Activated T-helper 9 cell treated with anti-CD3 and anti-CD28 coated beads, Interleukin-2, amount 50 U/mL, for 16 hours (primary cell): Measurements from ENCODE around the gene ZKSCAN2.

Experiments
- DNase-seq: peaks from one replicate; pipeline ENCODE4 v3.0.0-alpha.2; 2020; ENCODE audit warnings: low read depth

Gene ZKSCAN2

DNA sequence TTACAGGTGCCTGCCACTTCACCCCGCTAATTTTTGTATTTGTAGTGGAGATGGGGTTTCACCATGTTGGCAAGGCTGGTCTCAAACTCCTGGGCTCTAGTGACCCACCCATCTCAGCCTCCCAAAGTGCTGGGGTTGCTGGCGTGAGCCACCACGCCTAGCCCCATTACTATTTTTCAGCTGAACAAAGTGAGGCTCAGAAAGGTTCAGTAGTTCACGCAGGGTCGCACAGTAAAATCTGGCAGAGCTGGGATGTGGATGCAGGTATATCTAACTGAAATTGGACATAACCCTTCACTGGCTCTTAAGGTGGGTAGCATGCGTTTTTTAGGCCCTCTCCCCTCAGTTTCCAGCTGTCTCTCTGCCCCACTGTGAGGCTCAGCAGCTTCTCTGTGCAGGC is 33.7 kb downstream of the ZKSCAN2 start:
- no peak for DNase-seq

DNA sequence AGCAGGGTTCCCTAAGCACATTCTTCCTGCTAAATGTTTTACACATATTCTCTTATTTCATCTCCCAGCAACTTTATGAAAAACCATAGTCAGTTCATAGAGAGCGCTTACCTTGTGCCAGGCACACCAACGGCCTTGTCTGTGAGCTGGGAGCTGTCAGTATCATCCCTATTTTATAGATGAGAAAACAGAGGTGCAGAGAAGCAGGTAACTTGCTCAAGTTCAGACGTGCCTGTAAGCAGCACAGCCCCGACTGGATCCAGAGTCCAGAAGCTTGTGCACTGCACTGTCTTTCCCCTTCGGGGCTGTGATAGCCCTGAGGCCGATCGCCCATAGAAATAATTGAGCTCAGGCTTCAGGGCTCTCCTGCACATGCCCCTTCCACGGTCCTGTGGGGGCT is 34.7 kb downstream of the ZKSCAN2 start:
- DNase-seq, result no peak

DNA sequence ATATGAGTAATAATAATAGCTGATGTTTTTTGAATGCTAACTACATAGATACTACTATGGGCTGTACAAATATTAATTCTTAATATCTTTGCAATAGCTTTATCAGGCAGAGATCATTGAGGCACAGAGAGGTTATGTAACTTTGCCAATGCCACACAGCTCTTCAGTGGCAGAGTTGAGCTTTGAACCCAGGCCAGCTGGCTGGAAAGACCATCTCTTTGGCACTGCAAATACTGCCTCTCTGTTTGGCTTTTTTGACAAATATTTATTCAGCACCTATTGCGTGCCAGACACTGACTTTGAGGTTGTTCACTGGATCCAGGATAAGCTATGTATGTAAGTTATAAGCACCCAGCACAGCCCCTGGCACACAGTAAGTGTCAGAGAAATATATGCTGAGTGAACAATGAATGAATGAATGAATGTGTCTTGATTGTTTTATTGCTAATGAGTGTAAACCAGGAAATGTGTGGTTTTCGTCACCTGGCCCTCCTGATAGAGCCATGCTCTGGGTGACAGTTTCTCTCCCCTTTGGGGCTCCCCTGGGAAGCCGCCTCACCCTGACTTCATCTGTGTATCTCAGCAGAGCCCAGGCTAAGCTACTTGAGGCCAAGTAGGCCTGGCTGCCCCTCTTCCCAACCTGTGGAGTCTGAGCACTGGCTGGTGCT is 38.4 kb downstream of the ZKSCAN2 start:
- no peak for DNase-seq

DNA sequence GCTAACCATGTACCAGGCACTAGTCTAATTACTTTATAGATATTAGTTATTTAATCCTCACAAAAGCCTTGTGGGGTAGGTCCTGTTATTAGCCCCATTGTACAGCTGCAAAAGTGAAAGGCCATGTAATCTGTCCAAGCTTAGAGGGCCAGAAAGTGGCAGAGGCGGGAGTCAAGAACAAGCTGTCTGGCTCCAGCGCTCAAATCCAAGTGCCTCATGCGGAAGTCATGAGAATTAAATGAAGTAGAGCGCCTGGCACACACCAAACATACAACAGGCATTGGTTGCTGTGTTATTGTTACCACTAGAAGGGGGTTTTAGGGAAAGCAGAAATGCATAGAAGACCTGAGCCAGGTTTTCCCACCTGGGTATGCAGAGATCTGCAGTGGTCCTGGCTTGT is 39.7 kb downstream of the ZKSCAN2 start:
- no peak for DNase-seq

DNA sequence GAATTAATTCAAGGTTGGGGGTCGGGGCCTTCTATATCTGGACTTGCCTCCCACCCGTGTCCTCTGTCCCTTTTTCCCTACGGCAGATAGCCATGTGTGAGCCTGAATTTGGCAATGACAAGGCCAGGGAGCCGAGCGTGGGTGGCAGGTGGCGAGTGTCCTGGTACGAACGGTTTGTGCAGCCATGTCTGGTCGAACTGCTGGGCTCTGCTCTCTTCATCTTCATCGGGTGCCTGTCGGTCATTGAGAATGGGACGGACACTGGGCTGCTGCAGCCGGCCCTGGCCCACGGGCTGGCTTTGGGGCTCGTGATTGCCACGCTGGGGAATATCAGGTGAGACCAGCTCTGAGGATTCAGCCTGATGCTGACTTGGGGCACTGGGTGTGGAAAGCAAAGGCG is 40.5 kb downstream of the ZKSCAN2 start:
- DNase-seq, result no peak

DNA sequence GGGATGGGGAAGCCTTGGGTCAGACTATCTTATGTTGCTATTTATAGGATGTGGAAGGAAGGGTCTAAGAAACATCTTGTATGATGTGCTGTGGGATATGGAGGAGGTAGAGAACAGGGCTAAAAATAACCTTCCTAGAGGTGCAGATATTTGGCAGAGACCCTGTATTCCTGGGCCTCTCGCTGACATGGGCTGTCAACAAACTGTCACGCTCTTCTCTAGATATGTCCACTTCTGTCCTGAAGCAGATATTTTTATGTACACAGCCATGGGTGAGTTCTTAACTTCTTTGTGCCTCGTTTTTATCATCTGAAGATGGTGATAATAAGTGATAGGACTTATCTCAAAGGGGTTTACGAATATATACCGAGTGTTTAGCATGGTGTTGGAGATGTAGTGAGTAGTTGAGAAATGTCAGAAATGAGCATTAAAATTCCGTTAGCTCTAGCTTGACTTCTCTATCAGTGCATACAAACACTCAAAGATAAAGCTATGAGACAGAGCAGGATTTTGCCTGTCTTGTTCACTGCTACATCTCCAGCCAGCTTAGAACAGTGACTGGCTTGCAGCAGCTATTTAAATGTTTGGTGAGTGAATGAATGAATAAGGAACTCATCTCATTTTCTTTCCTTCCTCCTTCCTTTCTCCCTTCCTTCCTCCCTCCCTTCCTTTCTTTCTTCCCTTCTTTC is 43.8 kb downstream of the ZKSCAN2 start:
- no peak for DNase-seq

DNA sequence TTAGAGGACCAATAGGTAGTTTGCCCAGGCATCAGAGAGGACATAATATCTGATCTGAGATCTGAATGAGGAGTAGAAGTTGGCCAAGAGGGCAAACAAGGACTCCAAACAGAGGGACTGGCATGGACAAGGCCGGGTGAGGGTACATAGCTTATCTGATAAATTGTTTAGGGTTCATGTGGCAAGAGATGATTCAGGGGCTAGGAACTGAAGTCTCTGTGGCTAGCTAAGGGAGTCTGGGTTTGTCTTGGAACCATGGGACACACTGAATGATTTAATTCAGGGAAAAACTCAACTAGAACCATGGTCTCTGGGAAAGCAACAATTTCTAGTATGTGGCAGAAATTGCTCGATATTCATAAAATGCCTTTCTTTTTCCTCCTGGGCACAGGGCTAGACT is 45.0 kb downstream of the ZKSCAN2 start:
- DNase-seq, result no peak

DNA sequence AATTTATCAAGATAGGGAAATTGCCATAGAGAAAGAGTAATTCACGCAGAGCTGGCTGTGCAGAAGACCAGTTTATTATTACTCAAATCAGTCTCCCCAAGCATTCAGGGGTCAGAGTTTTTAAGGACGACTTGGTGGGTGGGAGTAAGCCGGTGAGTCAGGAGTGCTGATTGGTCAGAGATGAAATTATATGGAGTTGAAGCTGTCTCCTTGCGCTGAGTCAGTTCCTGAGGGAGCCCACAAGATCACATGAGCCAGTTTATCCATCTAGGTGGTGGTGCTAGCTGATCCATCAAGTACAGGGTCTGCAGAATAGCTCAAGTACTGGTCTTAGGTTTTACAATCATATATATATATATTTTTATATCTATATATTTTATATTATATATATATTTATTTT is 46.9 kb downstream of the ZKSCAN2 start:
- DNase-seq, result no peak

DNA sequence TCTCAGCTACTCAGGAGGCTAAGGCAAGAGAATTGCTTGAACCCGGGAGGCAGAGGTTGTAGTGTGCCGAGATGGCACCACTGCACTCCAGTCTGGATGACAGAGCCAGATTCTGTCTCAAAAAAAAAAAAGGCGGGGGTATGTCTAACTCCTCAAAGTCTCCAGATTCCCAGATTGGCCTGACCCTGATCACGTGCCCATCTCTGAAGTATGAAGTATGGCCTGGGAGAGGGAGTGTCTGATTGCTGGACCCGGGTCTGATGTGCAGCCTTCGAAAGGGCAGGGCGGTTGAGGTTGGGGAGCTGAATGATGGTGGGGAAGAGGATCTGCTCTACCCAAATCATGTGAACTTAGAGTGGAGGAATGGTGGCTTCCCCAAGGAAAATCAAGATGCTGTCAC is 58.2 kb downstream of the ZKSCAN2 start:
- no peak for DNase-seq

DNA sequence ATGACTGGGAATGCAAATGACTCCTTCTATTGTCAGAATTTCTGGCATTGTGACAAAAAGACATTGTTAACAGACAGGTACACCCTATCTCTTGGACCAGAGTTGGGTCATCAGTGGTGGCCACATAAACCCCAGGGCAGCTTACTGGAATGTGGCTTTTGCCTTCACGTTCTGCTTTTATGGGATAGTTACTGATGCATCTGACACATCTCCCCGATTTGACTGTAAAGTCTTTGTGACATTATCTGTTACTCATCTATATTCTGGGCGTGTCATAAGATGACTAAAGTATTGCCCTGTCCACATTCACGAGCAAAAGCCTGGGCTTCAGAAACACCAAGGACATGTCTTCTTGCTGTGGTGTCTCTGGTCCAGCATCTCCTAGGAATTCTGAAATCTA is 59.6 kb downstream of the ZKSCAN2 start:
- DNase-seq, result no peak

DNA sequence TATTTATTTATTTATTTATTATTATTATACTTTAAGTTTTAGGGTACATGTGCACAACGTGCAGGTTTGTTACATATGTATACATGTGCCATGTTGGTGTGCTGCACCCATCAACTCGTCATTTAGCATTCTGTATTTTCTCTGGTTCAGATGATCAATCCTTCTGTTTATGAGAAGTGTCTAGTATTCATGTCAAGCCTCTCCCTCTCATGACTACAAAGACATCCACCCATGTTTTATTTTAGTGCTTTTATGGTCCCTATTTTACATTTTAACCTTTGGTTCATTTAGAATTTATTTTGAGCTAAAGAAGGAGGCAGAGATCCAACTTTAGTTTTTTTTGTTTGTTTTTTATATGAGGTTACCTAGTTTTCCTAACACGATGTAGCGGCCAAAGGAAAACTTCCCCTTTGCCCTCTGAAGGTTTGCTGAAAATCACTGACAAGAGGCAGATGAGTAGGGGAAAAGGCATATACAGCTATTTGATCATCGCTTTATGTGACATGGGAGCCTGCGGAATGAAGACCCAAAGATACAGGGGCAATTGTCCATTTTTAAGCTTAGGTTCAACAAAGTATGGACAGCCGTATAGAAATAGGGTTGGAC is 63.3 kb downstream of the ZKSCAN2 start:
- no peak for DNase-seq

DNA sequence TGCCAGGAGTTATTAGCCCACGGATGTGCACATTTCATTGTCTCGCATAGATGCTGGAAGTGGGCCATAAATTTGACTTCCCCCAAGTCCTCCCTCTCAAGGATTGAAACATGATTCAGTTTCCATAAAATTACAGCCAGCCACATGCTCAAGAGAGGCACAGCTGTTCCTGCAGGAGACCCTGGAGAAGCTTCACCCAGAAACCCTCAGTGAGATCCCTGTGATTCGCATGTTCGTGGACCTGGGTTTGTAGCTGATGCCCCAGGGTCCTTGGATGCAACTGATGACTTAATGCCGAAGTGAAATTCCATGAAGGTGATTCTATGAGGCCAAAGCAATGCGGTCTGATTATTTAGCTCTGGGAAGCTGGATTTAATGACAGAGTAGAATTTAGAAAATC is 65.5 kb downstream of the ZKSCAN2 start:
- no peak for DNase-seq

DNA sequence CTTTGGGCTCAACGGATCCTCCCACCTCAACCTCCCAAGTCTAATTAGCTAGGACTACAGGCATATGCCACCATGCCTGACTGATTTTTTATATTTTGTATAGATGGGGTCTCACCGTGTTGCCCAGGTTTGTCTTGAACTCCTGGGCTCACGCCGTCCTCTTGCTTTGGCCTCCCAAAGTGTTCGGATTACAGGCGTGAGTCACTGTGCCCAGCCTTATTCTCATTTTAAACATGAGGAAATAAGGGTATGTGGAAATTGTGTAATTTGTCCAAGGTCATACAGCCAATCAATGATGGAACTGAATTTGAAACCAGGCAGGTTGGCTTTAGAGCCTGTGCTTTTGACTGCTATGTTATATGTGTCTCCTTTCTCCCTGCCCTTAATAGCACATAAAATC is 68.3 kb downstream of the ZKSCAN2 start:
- DNase-seq, result no peak

DNA sequence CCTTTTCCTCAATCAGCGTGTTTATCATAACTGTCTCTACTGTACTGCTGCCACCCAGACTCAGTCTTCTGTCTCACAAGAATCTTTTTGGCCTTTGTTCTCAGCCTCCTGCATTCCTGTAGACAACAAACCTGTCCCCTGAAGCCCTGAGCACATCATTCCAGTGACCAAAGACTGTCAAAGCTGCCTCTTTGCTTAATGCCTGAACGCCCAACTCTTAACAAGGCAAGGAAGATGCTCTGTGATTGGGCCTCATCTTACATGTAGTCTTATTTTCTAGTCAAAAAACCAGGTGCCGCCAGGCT is 70.2 kb downstream of the ZKSCAN2 start:
- DNase-seq, result no peak
